Prostate gland (tissue), 2 donors: ENCODE data around the gene CELF2.

Experiments used
- CTCF ChIP-seq, 4 experiments: fragments of 200-600 bp in 2 of 4; fragments of 450-650 bp in 2 of 4; sonication (generic) in 2 of 4; IDR thresholded peaks; 1 replicate in 3 of 4; 2 replicates in 1 of 4; pipeline ENCODE4 v1.5.1; 2016 to 2019; ENCODE audit warnings: antibody characterized with exemption in 4 of 4, mild to moderate bottlenecking in 2 of 4, moderate library complexity in 2 of 4
- POLR2A ChIP-seq: fragments of 450-650 bp; IDR thresholded peaks from one replicate; pipeline ENCODE4 v1.6.1; 2016; ENCODE audit warnings: antibody characterized with exemption, mild to moderate bottlenecking
- POLR2AphosphoS5 ChIP-seq: sonication (generic); formaldehyde crosslinking; IDR thresholded peaks from one replicate; pipeline ENCODE4 v1.6.1; 2017; ENCODE audit warnings: antibody characterized with exemption

GRCh38 chr10:10995120-10995519 lies 22.6 kb upstream of the CELF2 start:
- TF ChIP-seq CTCF (IDR thresholded peaks at IDR 0.05) (no peak), POLR2AphosphoS5 (no peak), POLR2A (no peak)
